ENCODE measurements around the gene A4GALT. TPM values are rescaled to one million over a fixed set of nuclear protein-coding genes. Genes with fewer than 3 reads are reported as not detected.

The A4GALT gene
- total RNA-seq, 2 donors from 2014 or later, result 40.8 to 78.6 TPM

DNA sequence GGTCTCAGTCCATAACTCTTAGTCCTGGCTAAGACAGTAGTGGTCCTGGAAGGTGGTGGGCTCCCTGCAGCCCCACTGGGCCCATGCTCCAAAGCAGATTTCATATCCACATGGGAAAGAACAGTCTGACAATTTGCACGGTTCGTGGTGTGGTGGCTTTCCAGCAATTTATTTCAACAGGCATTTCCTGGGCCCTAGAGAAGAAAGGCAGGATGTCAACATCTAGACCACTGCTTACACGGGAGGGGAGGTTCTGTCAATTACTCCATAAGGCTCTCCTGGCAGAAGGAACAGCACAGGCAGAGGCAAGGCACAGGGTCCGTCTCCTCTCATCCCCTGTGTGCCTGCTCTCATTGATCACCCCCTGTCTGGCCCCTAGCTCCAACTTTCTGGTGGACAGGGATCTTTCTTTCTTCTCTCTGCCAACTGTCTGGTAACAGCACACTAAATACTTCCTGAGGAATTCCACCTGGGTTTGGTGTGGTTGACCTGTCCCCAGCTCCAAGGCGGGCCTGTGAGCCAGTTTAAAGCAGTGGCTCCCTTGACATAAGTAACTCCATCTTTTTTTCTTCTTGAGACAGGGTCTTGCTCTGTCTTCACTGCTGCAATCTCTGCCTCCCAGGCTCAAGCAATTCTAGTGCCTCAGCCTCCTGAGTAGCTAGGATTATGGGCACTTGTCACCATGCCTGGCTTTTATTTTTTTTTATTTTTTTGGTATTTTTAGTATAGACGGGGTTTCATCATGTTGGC is 5.1 kb upstream of the A4GALT start:
- Histone ChIP-seq H3K4me1 (peaks cover 0 to 5% of the 10 kb centered on the region in 2 donors), H3K36me3 (no peaks in the 10 kb centered on the region), H3K27ac (no peak overlapping the region), H3K9me3 (no peaks in the 10 kb centered on the region), H3K27me3 (no peaks in the 10 kb centered on the region), H3K4me3 (no peak overlapping the region)
- TF ChIP-seq, protein P1, sequence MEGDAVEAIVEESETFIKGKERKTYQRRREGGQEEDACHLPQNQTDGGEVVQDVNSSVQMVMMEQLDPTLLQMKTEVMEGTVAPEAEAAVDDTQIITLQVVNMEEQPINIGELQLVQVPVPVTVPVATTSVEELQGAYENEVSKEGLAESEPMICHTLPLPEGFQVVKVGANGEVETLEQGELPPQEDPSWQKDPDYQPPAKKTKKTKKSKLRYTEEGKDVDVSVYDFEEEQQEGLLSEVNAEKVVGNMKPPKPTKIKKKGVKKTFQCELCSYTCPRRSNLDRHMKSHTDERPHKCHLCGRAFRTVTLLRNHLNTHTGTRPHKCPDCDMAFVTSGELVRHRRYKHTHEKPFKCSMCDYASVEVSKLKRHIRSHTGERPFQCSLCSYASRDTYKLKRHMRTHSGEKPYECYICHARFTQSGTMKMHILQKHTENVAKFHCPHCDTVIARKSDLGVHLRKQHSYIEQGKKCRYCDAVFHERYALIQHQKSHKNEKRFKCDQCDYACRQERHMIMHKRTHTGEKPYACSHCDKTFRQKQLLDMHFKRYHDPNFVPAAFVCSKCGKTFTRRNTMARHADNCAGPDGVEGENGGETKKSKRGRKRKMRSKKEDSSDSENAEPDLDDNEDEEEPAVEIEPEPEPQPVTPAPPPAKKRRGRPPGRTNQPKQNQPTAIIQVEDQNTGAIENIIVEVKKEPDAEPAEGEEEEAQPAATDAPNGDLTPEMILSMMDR (IDR thresholded peaks at IDR 0.05), result no peak
- DNase-seq (ENCODE audit: low spot score), result no peak

DNA sequence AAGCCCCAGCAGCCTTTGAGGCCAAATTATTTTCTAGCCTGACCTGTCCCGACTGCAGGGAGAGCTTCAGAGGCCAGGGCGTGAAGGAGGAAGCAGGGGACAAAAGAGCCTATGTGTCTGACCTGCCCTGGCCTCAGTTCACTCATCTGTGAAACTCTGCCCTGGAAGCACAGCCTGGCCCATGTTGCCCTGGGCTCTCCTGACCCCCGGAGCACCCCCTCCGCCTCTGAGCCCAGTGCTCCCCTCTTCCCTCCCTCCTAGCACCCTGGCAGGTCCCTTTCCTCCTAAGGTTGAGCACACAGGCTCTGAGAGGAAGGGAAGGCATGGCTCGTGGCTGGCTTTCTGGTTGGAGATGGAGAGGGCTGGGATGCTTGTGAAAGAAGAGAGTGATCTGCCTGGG is 3.4 kb upstream of the A4GALT start:
- Histone ChIP-seq H3K27ac (no peak overlapping the region), H3K36me3 (no peaks in the 10 kb centered on the region), H3K27me3 (no peaks in the 10 kb centered on the region), H3K9me3 (no peaks in the 10 kb centered on the region), H3K4me3 (no peak overlapping the region), H3K4me1 (peaks cover 0 to 10% of the 10 kb centered on the region in 2 donors)
- TF ChIP-seq, protein P1 (IDR thresholded peaks at IDR 0.05), result no peak
- DNase-seq (ENCODE audit: low spot score), result no peak

DNA sequence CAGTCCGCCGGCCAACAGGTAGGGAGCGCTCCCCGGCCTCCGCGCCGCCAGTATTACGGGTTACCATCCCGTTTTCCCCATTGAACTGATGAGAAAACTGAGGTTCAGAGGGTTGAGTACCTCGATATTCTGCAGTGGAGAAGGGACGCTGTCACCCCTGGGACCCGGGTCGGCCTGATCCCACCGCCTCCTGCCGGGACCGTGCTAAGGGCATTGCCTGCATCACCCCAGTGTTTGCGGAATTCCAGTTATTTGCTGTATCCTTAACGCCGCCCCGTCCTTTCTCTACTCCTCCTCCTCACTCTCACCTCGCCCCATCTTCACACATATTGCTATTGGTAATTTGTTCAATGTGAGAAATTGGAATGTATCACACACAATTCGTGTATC is 370 bp upstream of the A4GALT start:
- no peak for DNase-seq (ENCODE audit: low spot score)
- H3K27ac ChIP-seq, result peak overlapping the region; percentile 95 to 100

DNA sequence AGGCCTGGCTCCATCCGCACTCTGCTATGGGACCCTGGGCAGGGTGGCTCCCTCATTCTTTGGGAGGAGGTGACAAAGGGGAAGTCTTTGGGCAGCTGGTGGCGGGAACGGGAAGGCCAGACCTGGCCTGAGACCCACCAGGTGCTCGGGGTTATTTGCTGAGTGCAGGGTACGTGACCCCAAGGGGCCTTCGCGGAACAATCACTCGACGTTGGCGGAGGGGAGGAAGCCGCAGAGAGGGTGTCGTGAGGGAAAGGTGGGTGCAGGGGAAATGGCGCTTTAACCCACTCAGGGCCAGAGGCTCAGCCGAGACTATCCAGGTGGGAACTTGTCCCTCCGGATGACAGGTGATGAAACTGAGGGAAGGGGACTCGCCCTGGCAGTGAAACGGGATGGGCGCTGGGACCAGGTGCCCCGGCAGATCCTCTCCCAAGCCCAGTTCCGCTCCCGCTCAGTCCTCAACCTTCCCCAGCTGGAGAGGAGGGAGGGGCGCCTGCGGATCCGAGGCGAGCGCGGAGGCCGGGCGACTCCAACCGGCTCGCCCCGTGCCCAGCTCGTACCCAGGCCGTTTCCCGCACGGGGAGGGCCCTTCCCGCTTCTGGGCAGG is 911 bp downstream of the A4GALT start:
- no peak for DNase-seq (ENCODE audit: low spot score)
- peaks cover 0 to 41% of the 10 kb centered on the region in 2 donors for H3K4me1 ChIP-seq
- H3K4me3 ChIP-seq, result peak overlapping the region; percentile 96 to 100
- H3K27me3 ChIP-seq, result no peaks in the 10 kb centered on the region
- H3K36me3 ChIP-seq, result no peaks in the 10 kb centered on the region
- TF ChIP-seq, protein P1 (IDR thresholded peaks at IDR 0.05), result no peak
- no peaks in the 10 kb centered on the region for H3K9me3 ChIP-seq
- peak overlapping the region; percentile 95 to 100 for H3K27ac ChIP-seq

More for the DNA sequence above, 370 bp upstream of the A4GALT start:
- H3K4me1 ChIP-seq, result peaks cover 0 to 40% of the 10 kb centered on the region in 2 donors
- H3K4me3 ChIP-seq, result peak overlapping the region; percentile 96 to 100
- H3K27me3 ChIP-seq, result no peaks in the 10 kb centered on the region
- TF ChIP-seq, protein P1 (IDR thresholded peaks at IDR 0.05), result no peak
- H3K36me3 ChIP-seq, result no peaks in the 10 kb centered on the region
- H3K9me3 ChIP-seq, result no peaks in the 10 kb centered on the region

DNA sequence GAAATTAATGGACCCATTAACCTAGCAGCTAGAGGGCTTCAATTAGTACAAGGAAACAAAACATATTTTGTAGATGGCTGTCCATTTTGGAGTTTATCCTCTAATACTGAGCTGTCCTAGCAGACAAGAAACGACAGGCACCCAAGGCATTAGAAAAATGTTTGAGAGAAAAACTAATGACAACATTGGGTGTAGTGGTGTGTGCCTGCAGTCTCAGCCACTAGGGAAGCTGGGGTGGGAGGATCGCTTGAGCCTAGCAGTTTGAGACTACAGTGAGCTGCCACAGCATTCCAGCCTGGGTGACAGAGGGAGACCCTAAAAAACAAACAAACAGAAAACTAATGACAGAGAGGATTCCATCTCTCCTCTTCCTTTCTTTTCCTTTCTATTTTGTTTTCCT is 1.5 kb downstream of the A4GALT start:
- peak overlapping the region; percentile 96 to 100 for H3K4me3 ChIP-seq
- H3K27ac ChIP-seq, result peak overlapping the region; percentile 95 to 100
- TF ChIP-seq, protein P1 (IDR thresholded peaks at IDR 0.05), result peak; percentile 16 to 27
- no peaks in the 10 kb centered on the region for H3K36me3 ChIP-seq
- no peak for DNase-seq (ENCODE audit: low spot score)
- no peaks in the 10 kb centered on the region for H3K27me3 ChIP-seq
- H3K4me1 ChIP-seq, result peaks cover 0 to 41% of the 10 kb centered on the region in 2 donors
- H3K9me3 ChIP-seq, result no peaks in the 10 kb centered on the region
